Vagina (tissue), 2 donors: ENCODE data around the gene TSTD1. TPM values are rescaled to one million over a fixed set of nuclear protein-coding genes. Genes with fewer than 3 reads are reported as not detected.

Experiments
- DNase-seq, 2 donors: peaks; one replicate each; pipeline ENCODE4 v3.0.0-alpha.2; 2017; ENCODE audit errors: extremely low spot score in 2 of 2
- H3K27ac ChIP-seq: fragments of 200-600 bp; sonication (generic); one replicate; pipeline ENCODE4 v1.5.1; 2019
- H3K27me3 ChIP-seq: fragments of 200-600 bp; sonication (generic); one replicate; pipeline ENCODE4 v1.5.1; 2019
- H3K36me3 ChIP-seq, 2 donors: fragments of 200-600 bp; sonication (generic); one replicate each; pipeline ENCODE4 v1.5.1; 2017 to 2019
- H3K4me1 ChIP-seq: fragments of 200-600 bp; sonication (generic); one replicate; pipeline ENCODE4 v1.5.1; 2019
- H3K4me3 ChIP-seq, 2 donors: fragments of 200-600 bp; sonication (generic); 1 replicate in 1 of 2; 2 replicates in 1 of 2; pipeline ENCODE4 v1.5.1; 2016 to 2019
- H3K9me3 ChIP-seq: fragments of 200-600 bp; sonication (generic); one replicate; pipeline ENCODE4 v1.5.1; 2019
- CTCF ChIP-seq, 3 experiments: fragments of 450-650 bp in 2 of 3; fragments of 200-600 bp in 1 of 3; sonication (generic) in 1 of 3; IDR thresholded peaks; one replicate each; pipeline ENCODE4 v1.5.1; 2017 to 2019; ENCODE audit warnings: antibody characterized with exemption in 3 of 3, mild to moderate bottlenecking in 2 of 3, moderate library complexity in 2 of 3
- POLR2A ChIP-seq, 2 donors: fragments of 450-650 bp; IDR thresholded peaks; one replicate each; pipeline ENCODE4 v1.6.1; 2017; ENCODE audit warnings: antibody characterized with exemption in 2 of 2, mild to moderate bottlenecking in 2 of 2, moderate library complexity in 2 of 2
- POLR2AphosphoS5 ChIP-seq, 2 donors: sonication (generic); formaldehyde crosslinking; IDR thresholded peaks; one replicate each; pipeline ENCODE4 v1.9.0; 2017; ENCODE audit warnings: antibody characterized with exemption in 2 of 2, mild to moderate bottlenecking in 2 of 2, low read depth in 1 of 2; ENCODE audit not compliant: insufficient read depth in 1 of 2
- intact Hi-C: fragments of 100-400 bp; cut with DNase I; formaldehyde crosslinking; loops from one replicate; pipeline ENCODE4 v1.15.1; 2023
- total RNA-seq: library from RNA; depleted of rRNA; stranded (reverse); fragments of >200 nt; gene quantifications from one replicate; pipeline ENCODE4 v1.2.3, GENCODE V29; 2016

TSTD1 gene
- total RNA-seq, 1 donor from 2014 or later = 44.7 TPM

GRCh38 chr1:161080441-161081405, 42.0 kb upstream of the TSTD1 start:
- H3K9me3 ChIP-seq = no peaks in the 10 kb centered on the region
- H3K4me1 ChIP-seq = no peaks in the 10 kb centered on the region
- H3K27ac ChIP-seq = peak overlapping the region; percentile 77
- H3K36me3 ChIP-seq = no peaks in the 10 kb centered on the region
- TF ChIP-seq CTCF (IDR thresholded peaks at IDR 0.05) (no peak), POLR2AphosphoS5 (IDR thresholded peaks at IDR 0.05; ENCODE audit: insufficient read depth in 1 of 2, low read depth in 1 of 2) (peak in 1 of 2 donors; percentile 60)
- intact Hi-C loops = no loop called here
- DNase-seq = no peak
- H3K27me3 ChIP-seq = no peaks in the 10 kb centered on the region
- H3K4me3 ChIP-seq = no peak overlapping the region

- no peak overlapping the region for H3K4me3 ChIP-seq
- intact Hi-C loops = no loop called here
- H3K4me1 ChIP-seq = no peaks in the 10 kb centered on the region
- TF ChIP-seq POLR2AphosphoS5 (IDR thresholded peaks at IDR 0.05; ENCODE audit: insufficient read depth in 1 of 2, low read depth in 1 of 2) (no peak), POLR2A (IDR thresholded peaks at IDR 0.05) (no peak), CTCF (IDR thresholded peaks at IDR 0.05) (no peak)
- no peaks in the 10 kb centered on the region for H3K27me3 ChIP-seq
- no peaks in the 10 kb centered on the region for H3K36me3 ChIP-seq
- no peak for DNase-seq
- H3K27ac ChIP-seq = peak overlapping the region; percentile 77
- no peaks in the 10 kb centered on the region for H3K9me3 ChIP-seq
Measured at GRCh38 chr1:161079436-161080110, 40.8 kb upstream of the TSTD1 start.

GRCh38 chr1:161077426-161077825, 38.7 kb upstream of the TSTD1 start:
- TF ChIP-seq POLR2AphosphoS5 (IDR thresholded peaks at IDR 0.05; ENCODE audit: insufficient read depth in 1 of 2, low read depth in 1 of 2) = no peak
- TF ChIP-seq CTCF (IDR thresholded peaks at IDR 0.05) = no peak
- TF ChIP-seq POLR2A (IDR thresholded peaks at IDR 0.05) = no peak
- DNase-seq = no peak
- H3K9me3 ChIP-seq = no peaks in the 10 kb centered on the region
- H3K4me3 ChIP-seq = no peak overlapping the region
- no peaks in the 10 kb centered on the region for H3K36me3 ChIP-seq
- intact Hi-C loops = no loop called here
- peaks cover 5% of the 10 kb centered on the region for H3K4me1 ChIP-seq
- peak overlapping the region; percentile 53 for H3K27ac ChIP-seq
- no peaks in the 10 kb centered on the region for H3K27me3 ChIP-seq

GRCh38 chr1:161076410-161076809, 37.6 kb upstream of the TSTD1 start:
- no peak for DNase-seq
- Histone ChIP-seq H3K27ac (peak overlapping the region; percentile 53), H3K4me1 (peaks cover 5% of the 10 kb centered on the region), H3K9me3 (no peaks in the 10 kb centered on the region), H3K4me3 (no peak overlapping the region), H3K36me3 (no peaks in the 10 kb centered on the region), H3K27me3 (no peaks in the 10 kb centered on the region)
- intact Hi-C loops = no loop called here
- TF ChIP-seq POLR2A (IDR thresholded peaks at IDR 0.05) = no peak
- TF ChIP-seq CTCF (IDR thresholded peaks at IDR 0.05) = no peak
- TF ChIP-seq POLR2AphosphoS5 (IDR thresholded peaks at IDR 0.05; ENCODE audit: insufficient read depth in 1 of 2, low read depth in 1 of 2) = no peak
